Measurements from ENCODE around the gene FECH. TPM values are rescaled to one million over a fixed set of nuclear protein-coding genes. Genes with fewer than 3 reads are reported as not detected.

Gene FECH
- total RNA-seq, 1 experiment from 2014 or later: 18.8 TPM

- H3K36me3 ChIP-seq (ENCODE audit: insufficient read depth, low read length): no peaks in the 10 kb centered on the region
- no peak overlapping the region for H3K4me3 ChIP-seq (ENCODE audit: low read length)
- no peak overlapping the region for H3K9ac ChIP-seq (ENCODE audit: low read length)
- no peaks in the 10 kb centered on the region for H3K4me1 ChIP-seq (ENCODE audit: low read length)
- no peaks in the 10 kb centered on the region for H3K27me3 ChIP-seq (ENCODE audit: low read length)
- no peak overlapping the region for H2AFZ ChIP-seq (ENCODE audit: low read length)
- H3K9me2 ChIP-seq (replicated peaks; ENCODE audit: insufficient read depth, low read length): no peaks in the 10 kb centered on the region
- no peak for DNase-seq
- H3K79me2 ChIP-seq (ENCODE audit: low read length): no peaks in the 10 kb centered on the region
- no peak overlapping the region for H3K27ac ChIP-seq (ENCODE audit: low read length)
- no peak overlapping the region for H3K4me2 ChIP-seq (ENCODE audit: low read depth, low read length, poor library complexity, severe bottlenecking)
- no peaks in the 10 kb centered on the region for H4K20me1 ChIP-seq (ENCODE audit: insufficient read depth, low read depth, low read length)
- H3K9me3 ChIP-seq (ENCODE audit: low read length): no peaks in the 10 kb centered on the region
These were observed 11.0 kb downstream of the FECH start for GRCh38 chr18:57575542-57575941.

DNA sequence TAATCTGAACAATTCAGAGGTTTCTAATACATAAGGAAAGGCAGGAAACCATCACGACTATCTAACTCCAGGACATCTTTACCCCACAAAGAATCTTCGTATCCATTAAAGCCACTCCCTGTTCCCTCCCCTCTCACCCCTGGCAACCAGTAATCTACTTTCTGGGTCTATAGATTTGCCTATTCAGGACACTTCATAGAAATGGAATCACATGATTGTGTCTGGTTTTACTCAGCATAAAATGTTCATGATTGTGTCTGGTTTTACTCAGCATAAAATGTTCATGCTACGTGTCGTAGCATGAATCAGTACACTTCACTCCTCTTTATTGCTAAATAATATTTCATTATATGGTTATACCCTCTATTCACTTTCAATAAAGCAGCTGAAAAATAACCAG, 11.6 kb downstream of the FECH start:
- H3K4me3 ChIP-seq (ENCODE audit: low read length): no peak overlapping the region
- no peak overlapping the region for H2AFZ ChIP-seq (ENCODE audit: low read length)
- no peaks in the 10 kb centered on the region for H3K27me3 ChIP-seq (ENCODE audit: low read length)
- no peaks in the 10 kb centered on the region for H3K9me3 ChIP-seq (ENCODE audit: low read length)
- no peak overlapping the region for H3K9ac ChIP-seq (ENCODE audit: low read length)
- H3K4me2 ChIP-seq (ENCODE audit: low read depth, low read length, poor library complexity, severe bottlenecking): no peak overlapping the region
- no peaks in the 10 kb centered on the region for H3K79me2 ChIP-seq (ENCODE audit: low read length)
- H3K36me3 ChIP-seq (ENCODE audit: insufficient read depth, low read length): no peaks in the 10 kb centered on the region
- no peaks in the 10 kb centered on the region for H3K9me2 ChIP-seq (replicated peaks; ENCODE audit: insufficient read depth, low read length)
- DNase-seq: no peak
- no peaks in the 10 kb centered on the region for H3K4me1 ChIP-seq (ENCODE audit: low read length)
- H4K20me1 ChIP-seq (ENCODE audit: insufficient read depth, low read depth, low read length): no peaks in the 10 kb centered on the region
- no peak overlapping the region for H3K27ac ChIP-seq (ENCODE audit: low read length)

- Histone ChIP-seq H3K4me2 (ENCODE audit: low read depth, low read length, poor library complexity, severe bottlenecking) (no peak overlapping the region), H3K4me3 (ENCODE audit: low read length) (no peak overlapping the region), H3K9ac (ENCODE audit: low read length) (no peak overlapping the region), H3K79me2 (ENCODE audit: low read length) (no peaks in the 10 kb centered on the region), H3K27me3 (ENCODE audit: low read length) (no peaks in the 10 kb centered on the region), H3K9me2 (replicated peaks; ENCODE audit: insufficient read depth, low read length) (no peaks in the 10 kb centered on the region), H3K36me3 (ENCODE audit: insufficient read depth, low read length) (no peaks in the 10 kb centered on the region), H3K27ac (ENCODE audit: low read length) (no peak overlapping the region), H2AFZ (ENCODE audit: low read length) (no peak overlapping the region), H3K4me1 (ENCODE audit: low read length) (no peaks in the 10 kb centered on the region; the same call in 1 of the 2 replicates), H4K20me1 (ENCODE audit: insufficient read depth, low read depth, low read length) (no peaks in the 10 kb centered on the region), H3K9me3 (ENCODE audit: low read length) (no peaks in the 10 kb centered on the region)
- DNase-seq: no peak
These were observed 16.3 kb downstream of the FECH start for GRCh38 chr18:57570162-57570561.

GRCh38 chr18:57569133-57569532, 17.4 kb downstream of the FECH start:
- Histone ChIP-seq H3K9me2 (replicated peaks; ENCODE audit: insufficient read depth, low read length) (no peaks in the 10 kb centered on the region), H3K36me3 (ENCODE audit: insufficient read depth, low read length) (no peaks in the 10 kb centered on the region), H3K27me3 (ENCODE audit: low read length) (no peaks in the 10 kb centered on the region), H3K9me3 (ENCODE audit: low read length) (no peaks in the 10 kb centered on the region), H4K20me1 (ENCODE audit: insufficient read depth, low read depth, low read length) (no peaks in the 10 kb centered on the region), H3K9ac (ENCODE audit: low read length) (no peak overlapping the region), H3K79me2 (ENCODE audit: low read length) (no peaks in the 10 kb centered on the region), H3K4me2 (ENCODE audit: low read depth, low read length, poor library complexity, severe bottlenecking) (no peak overlapping the region), H3K4me1 (ENCODE audit: low read length) (no peaks in the 10 kb centered on the region; the same call in 1 of the 2 replicates), H3K27ac (ENCODE audit: low read length) (no peak overlapping the region), H2AFZ (ENCODE audit: low read length) (no peak overlapping the region), H3K4me3 (ENCODE audit: low read length) (no peak overlapping the region)
- no peak for DNase-seq

DNA sequence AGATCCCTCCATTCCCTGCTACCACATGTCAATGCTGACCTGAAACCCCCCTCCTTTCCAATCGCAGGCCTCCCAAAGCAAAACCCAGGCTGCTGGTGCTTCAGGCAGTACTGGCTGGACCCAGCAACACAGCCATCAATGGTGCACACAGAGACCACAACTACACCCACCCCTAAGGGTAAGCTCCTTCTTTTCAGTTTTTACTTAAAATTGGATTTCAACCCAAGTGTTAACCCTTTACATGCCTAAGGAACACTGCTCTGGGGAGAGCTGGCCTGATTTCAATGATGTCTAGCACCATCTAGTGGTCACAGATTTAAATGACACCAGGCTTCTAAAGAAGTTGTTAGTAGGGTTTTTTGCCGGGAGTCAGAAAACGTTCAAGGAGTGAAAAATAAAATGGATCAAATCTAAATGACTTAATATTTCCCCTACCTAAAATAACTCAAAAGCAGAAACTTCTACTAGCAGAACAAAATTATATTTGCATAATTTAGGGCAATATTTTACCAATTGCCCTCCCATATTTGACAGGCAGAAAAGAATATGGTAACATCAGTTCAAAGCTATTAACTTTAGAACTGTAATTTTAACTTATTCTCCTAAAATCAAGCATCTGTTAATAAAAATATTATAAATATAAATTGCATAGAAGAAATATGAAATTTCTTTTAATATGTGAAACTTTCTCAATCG, 24.6 kb downstream of the FECH start:
- Histone ChIP-seq H3K9me3 (ENCODE audit: low read length) (no peaks in the 10 kb centered on the region), H2AFZ (ENCODE audit: low read length) (no peak overlapping the region), H4K20me1 (ENCODE audit: insufficient read depth, low read depth, low read length) (no peaks in the 10 kb centered on the region), H3K9ac (ENCODE audit: low read length) (no peak overlapping the region), H3K79me2 (ENCODE audit: low read length) (no peaks in the 10 kb centered on the region), H3K9me2 (replicated peaks; ENCODE audit: insufficient read depth, low read length) (no peaks in the 10 kb centered on the region), H3K4me3 (ENCODE audit: low read length) (no peak overlapping the region), H3K36me3 (ENCODE audit: insufficient read depth, low read length) (no peaks in the 10 kb centered on the region), H3K4me1 (ENCODE audit: low read length) (no peaks in the 10 kb centered on the region; the same call in 1 of the 2 replicates), H3K27me3 (ENCODE audit: low read length) (no peaks in the 10 kb centered on the region), H3K4me2 (ENCODE audit: low read depth, low read length, poor library complexity, severe bottlenecking) (no peak overlapping the region), H3K27ac (ENCODE audit: low read length) (no peak overlapping the region)
- DNase-seq: peak; percentile 76

DNA sequence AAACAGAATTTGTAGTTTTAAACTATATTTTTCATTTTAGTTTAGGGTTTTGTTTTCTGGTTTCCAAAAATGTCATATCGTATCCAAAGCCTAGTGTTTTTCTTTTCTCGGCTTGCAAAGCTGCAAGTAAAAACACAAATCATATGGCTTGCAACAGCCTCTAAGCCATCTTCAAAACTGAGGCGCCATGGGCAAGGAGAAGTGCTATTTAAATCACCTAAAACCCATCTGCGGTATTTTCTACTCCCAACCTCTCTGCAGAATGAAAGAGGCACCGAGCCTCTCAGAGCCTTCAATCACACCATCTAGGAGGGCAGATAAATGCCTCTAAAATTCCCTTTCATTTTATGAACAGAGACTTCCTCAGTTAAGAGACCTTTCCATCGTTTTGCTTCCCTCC, 25.2 kb downstream of the FECH start:
- no peaks in the 10 kb centered on the region for H3K4me1 ChIP-seq (ENCODE audit: low read length)
- no peak overlapping the region for H3K27ac ChIP-seq (ENCODE audit: low read length)
- no peak overlapping the region for H3K4me3 ChIP-seq (ENCODE audit: low read length)
- no peaks in the 10 kb centered on the region for H3K9me2 ChIP-seq (replicated peaks; ENCODE audit: insufficient read depth, low read length)
- H3K79me2 ChIP-seq (ENCODE audit: low read length): no peaks in the 10 kb centered on the region
- no peaks in the 10 kb centered on the region for H3K9me3 ChIP-seq (ENCODE audit: low read length)
- H2AFZ ChIP-seq (ENCODE audit: low read length): no peak overlapping the region
- no peaks in the 10 kb centered on the region for H4K20me1 ChIP-seq (ENCODE audit: insufficient read depth, low read depth, low read length)
- H3K4me2 ChIP-seq (ENCODE audit: low read depth, low read length, poor library complexity, severe bottlenecking): no peak overlapping the region
- DNase-seq: no peak
- no peaks in the 10 kb centered on the region for H3K27me3 ChIP-seq (ENCODE audit: low read length)
- no peak overlapping the region for H3K9ac ChIP-seq (ENCODE audit: low read length)
- no peaks in the 10 kb centered on the region for H3K36me3 ChIP-seq (ENCODE audit: insufficient read depth, low read length)

GRCh38 chr18:57559314-57559713, 27.2 kb downstream of the FECH start:
- Histone ChIP-seq H3K27me3 (ENCODE audit: low read length) (no peaks in the 10 kb centered on the region), H4K20me1 (ENCODE audit: insufficient read depth, low read depth, low read length) (no peaks in the 10 kb centered on the region), H3K36me3 (ENCODE audit: insufficient read depth, low read length) (no peaks in the 10 kb centered on the region), H3K79me2 (ENCODE audit: low read length) (no peaks in the 10 kb centered on the region), H3K4me1 (ENCODE audit: low read length) (no peaks in the 10 kb centered on the region), H3K9me3 (ENCODE audit: low read length) (no peaks in the 10 kb centered on the region), H2AFZ (ENCODE audit: low read length) (no peak overlapping the region), H3K9me2 (replicated peaks; ENCODE audit: insufficient read depth, low read length) (no peaks in the 10 kb centered on the region), H3K4me3 (ENCODE audit: low read length) (no peak overlapping the region), H3K9ac (ENCODE audit: low read length) (no peak overlapping the region), H3K4me2 (ENCODE audit: low read depth, low read length, poor library complexity, severe bottlenecking) (no peak overlapping the region), H3K27ac (ENCODE audit: low read length) (no peak overlapping the region)
- no peak for DNase-seq

DNA sequence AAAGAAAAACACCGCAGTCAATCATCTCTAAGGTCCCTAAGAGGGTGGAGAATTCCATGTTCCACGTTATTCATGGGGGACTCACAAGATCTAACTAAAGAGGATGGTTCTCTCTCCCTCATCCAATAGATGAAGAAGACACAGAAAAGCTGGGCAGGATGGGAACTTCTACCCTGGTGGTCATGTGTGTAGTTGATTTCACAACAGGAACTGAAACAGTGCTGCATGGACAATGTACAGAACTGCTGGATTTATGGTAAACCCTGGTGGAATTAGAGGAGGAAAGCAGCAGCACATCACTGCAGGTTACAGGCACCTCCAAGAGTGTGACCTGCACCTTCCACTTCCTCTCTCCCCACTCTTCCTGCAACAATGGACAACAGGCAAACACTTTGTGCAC, 31.4 kb downstream of the FECH start:
- H3K4me3 ChIP-seq (ENCODE audit: low read length): no peak overlapping the region
- no peaks in the 10 kb centered on the region for H3K27me3 ChIP-seq (ENCODE audit: low read length)
- no peak overlapping the region for H2AFZ ChIP-seq (ENCODE audit: low read length)
- H3K4me1 ChIP-seq (ENCODE audit: low read length): no peaks in the 10 kb centered on the region
- no peaks in the 10 kb centered on the region for H3K9me2 ChIP-seq (replicated peaks; ENCODE audit: insufficient read depth, low read length)
- H3K27ac ChIP-seq (ENCODE audit: low read length): no peak overlapping the region
- H3K9me3 ChIP-seq (ENCODE audit: low read length): no peaks in the 10 kb centered on the region
- DNase-seq: no peak
- H3K36me3 ChIP-seq (ENCODE audit: insufficient read depth, low read length): no peaks in the 10 kb centered on the region
- no peaks in the 10 kb centered on the region for H4K20me1 ChIP-seq (ENCODE audit: insufficient read depth, low read depth, low read length)
- no peak overlapping the region for H3K4me2 ChIP-seq (ENCODE audit: low read depth, low read length, poor library complexity, severe bottlenecking)
- no peak overlapping the region for H3K9ac ChIP-seq (ENCODE audit: low read length)
- no peaks in the 10 kb centered on the region for H3K79me2 ChIP-seq (ENCODE audit: low read length)
